ENCODE results near the gene EFCAB6. TPM values are rescaled to one million over a fixed set of nuclear protein-coding genes. Genes with fewer than 3 reads are reported as not detected.

Gene EFCAB6
- total RNA-seq, 3 donors from 2014 or later = 3.0 to 9.8 (median 5.9) TPM

DNA sequence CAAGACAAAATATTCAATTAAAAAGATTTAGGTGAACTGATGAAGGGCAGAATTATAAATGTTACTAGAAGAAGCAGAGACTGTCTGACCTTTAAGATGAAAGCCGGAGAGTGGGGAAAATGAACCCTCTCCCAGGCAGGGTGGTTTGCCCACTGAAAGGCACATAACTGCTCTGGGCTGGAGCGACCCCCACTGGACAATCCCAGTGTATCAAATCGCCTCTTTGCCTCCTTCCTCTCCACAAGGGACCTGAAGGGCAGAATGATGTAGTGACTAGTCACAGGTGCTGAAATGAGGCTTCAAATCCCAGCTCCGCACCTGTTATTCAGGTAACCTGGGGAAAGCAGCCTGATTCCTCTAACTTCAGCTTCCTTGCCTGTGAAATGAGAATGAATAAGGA is 69.0 kb downstream of the EFCAB6 start:
- intact Hi-C loops (cut with DNase I; ENCODE audit: low total_unique reads) = no loop called here
- H3K9me3 ChIP-seq = no peaks in the 10 kb centered on the region

DNA sequence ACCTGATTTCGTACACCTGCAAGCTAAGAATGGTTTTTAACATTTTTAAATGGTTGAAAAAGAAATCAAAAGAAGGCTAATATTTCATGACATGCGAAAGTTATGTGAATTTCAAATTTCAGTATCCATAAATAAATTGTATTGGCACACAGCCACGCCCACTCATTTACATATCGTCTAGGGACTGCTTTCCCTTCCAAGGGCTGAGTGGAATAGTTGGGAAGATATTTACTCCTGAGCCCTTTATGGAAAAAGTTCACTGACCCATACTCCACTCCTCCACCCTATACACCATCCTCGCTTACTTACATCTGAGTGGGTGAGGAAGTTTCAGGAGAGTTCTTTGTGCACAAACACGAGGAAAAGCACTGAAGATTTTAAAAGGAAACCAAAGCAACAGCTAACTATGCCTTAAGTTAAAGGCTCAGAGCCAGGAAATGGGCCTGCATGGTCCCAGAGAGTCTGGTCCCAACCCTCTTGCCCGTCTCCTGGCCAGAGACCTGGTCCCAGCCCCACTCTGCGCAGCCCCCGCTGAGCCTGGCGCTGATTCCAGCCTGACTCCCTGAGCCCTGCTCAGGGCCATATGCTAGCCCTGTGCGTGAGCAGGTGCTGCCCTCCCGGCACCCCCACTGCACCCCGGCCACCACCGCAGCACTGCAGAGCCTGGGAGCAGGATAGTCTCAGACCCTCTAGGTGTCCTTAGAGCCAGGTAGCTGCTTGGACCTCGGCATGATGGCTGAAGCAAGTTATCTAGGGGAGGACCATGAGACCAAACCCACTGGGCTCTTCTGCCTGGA is 69.8 kb downstream of the EFCAB6 start:
- Histone ChIP-seq H3K36me3 (no peaks in the 10 kb centered on the region), H3K27me3 (no peaks in the 10 kb centered on the region), H3K4me3 (no peak overlapping the region), H3K4me1 (no peaks in the 10 kb centered on the region), H3K9me3 (no peaks in the 10 kb centered on the region), H3K27ac (no peak overlapping the region)
- DNase-seq (ENCODE audit: low spot score in 2 of 2) = no peak
- intact Hi-C loops (cut with DNase I; ENCODE audit: low total_unique reads) = no loop called here
- TF ChIP-seq POLR2A (IDR thresholded peaks at IDR 0.05) = no peak
- no peak for TF ChIP-seq POLR2AphosphoS5 (IDR thresholded peaks at IDR 0.05)
- TF ChIP-seq CTCF (IDR thresholded peaks at IDR 0.05) = no peak

More for the DNA sequence above, 69.0 kb downstream of the EFCAB6 start:
- Histone ChIP-seq H3K4me1 (no peaks in the 10 kb centered on the region), H3K27me3 (no peaks in the 10 kb centered on the region), H3K27ac (no peak overlapping the region), H3K4me3 (no peak overlapping the region), H3K36me3 (no peaks in the 10 kb centered on the region)
- no peak for TF ChIP-seq POLR2A (IDR thresholded peaks at IDR 0.05)
- TF ChIP-seq CTCF (IDR thresholded peaks at IDR 0.05) = no peak
- TF ChIP-seq POLR2AphosphoS5 (IDR thresholded peaks at IDR 0.05) = no peak
- DNase-seq (ENCODE audit: low spot score in 2 of 2) = no peak

DNA sequence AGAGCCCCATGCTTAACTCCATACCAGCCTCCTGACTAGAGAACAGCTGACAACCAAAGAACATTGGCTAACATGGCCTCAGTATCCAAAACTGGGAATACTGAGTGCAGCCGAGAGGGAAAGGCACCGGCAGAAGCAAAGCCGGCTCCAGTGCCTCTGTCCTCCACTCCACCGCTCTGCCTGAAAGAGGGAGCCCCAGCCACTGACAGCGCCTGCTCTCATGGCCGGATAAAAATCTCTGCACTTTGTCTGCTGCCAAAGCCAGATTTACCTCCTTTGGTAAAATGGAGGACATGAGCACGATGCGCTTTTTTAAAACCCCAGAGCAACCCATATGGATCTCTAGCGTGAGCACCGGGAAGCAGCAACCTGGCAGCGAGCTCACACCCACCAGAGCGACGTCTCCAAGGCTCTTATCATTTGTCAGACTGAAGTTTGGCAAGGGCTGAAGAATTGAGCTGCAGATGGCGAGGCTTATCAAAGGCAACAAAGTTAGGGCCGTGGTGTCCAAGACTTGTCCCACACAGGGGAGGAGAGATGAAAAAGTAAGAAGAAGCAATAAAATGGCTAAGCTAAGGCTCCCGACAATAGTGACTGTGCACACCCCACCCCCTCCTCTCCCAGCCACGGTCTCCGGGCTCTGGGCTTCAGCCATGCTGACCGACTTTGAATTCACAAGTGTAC is 71.4 kb downstream of the EFCAB6 start:
- TF ChIP-seq POLR2AphosphoS5 (IDR thresholded peaks at IDR 0.05) (no peak), CTCF (IDR thresholded peaks at IDR 0.05) (no peak), POLR2A (IDR thresholded peaks at IDR 0.05) (no peak)
- no peak for DNase-seq (ENCODE audit: low spot score in 2 of 2)
- Histone ChIP-seq H3K9me3 (no peaks in the 10 kb centered on the region), H3K27me3 (no peaks in the 10 kb centered on the region), H3K4me1 (no peaks in the 10 kb centered on the region), H3K4me3 (no peak overlapping the region), H3K36me3 (no peaks in the 10 kb centered on the region), H3K27ac (no peak overlapping the region)
- intact Hi-C loops (cut with DNase I; ENCODE audit: low total_unique reads) = no loop called here

GRCh38 chr22:43739851-43740379 is 72.2 kb downstream of the EFCAB6 start:
- intact Hi-C loops (cut with DNase I; ENCODE audit: low total_unique reads) = no loop called here
- Histone ChIP-seq H3K36me3 (no peaks in the 10 kb centered on the region), H3K27me3 (no peaks in the 10 kb centered on the region), H3K4me3 (no peak overlapping the region), H3K9me3 (no peaks in the 10 kb centered on the region), H3K4me1 (no peaks in the 10 kb centered on the region), H3K27ac (no peak overlapping the region)
- TF ChIP-seq POLR2AphosphoS5 (IDR thresholded peaks at IDR 0.05) (no peak), POLR2A (IDR thresholded peaks at IDR 0.05) (no peak), CTCF (IDR thresholded peaks at IDR 0.05) (no peak)
- no peak for DNase-seq (ENCODE audit: low spot score in 2 of 2)

Measured in breast epithelium (tissue), 4 donors.